CD14-positive monocyte (primary cell): ENCODE data around the gene FXYD2. TPM values are rescaled to one million over a fixed set of nuclear protein-coding genes. Genes with fewer than 3 reads are reported as not detected.

ENCODE experiments used
- DNase-seq, 3 donors: peaks; one replicate each; pipeline ENCODE4 v3.0.0-alpha.2; 2011 to 2022
- H2AFZ ChIP-seq: 2 replicates; pipeline ENCODE4 v1.6.0; 2012; ENCODE audit warnings: mild to moderate bottlenecking, low read depth, low read length, inconsistent platforms; ENCODE audit not compliant: insufficient read depth, poor library complexity, severe bottlenecking
- H3K27ac ChIP-seq, 2 donors: 1 replicate in 1 of 2; 2 replicates in 1 of 2; pipeline ENCODE4 v1.5.1; 2012 to 2013; ENCODE audit warnings: low read length in 2 of 2, control low read depth in 1 of 2, inconsistent platforms in 1 of 2, low read depth in 1 of 2, mild to moderate bottlenecking in 1 of 2
- H3K27me3 ChIP-seq, 2 donors: one replicate each; pipeline versions ENCODE4 v1.6.0 to v1.6.1; 2011 to 2013; ENCODE audit warnings: low read length in 2 of 2; ENCODE audit not compliant: control insufficient read depth in 2 of 2, insufficient read depth in 2 of 2
- H3K36me3 ChIP-seq, 2 donors: replicated peaks in 1 of 2; 1 replicate in 1 of 2; 2 replicates in 1 of 2; pipeline versions ENCODE4 v1.5.1 to v1.6.1; 2012 to 2013; ENCODE audit warnings: low read length in 2 of 2, control low read depth in 1 of 2, inconsistent platforms in 1 of 2, mild to moderate bottlenecking in 1 of 2; ENCODE audit not compliant: insufficient read depth in 2 of 2, control insufficient read depth in 1 of 2
- H3K4me1 ChIP-seq, 2 donors: 1 replicate in 1 of 2; 2 replicates in 1 of 2; pipeline versions ENCODE4 v1.5.1 to v1.6.1; 2012 to 2013; ENCODE audit warnings: low read length in 2 of 2, control low read depth in 1 of 2, inconsistent platforms in 1 of 2, mild to moderate bottlenecking in 1 of 2, moderate library complexity in 1 of 2; ENCODE audit not compliant: insufficient read depth in 2 of 2, control insufficient read depth in 1 of 2
- H3K4me2 ChIP-seq: replicated peaks from 2 replicates; pipeline ENCODE3; 2012; ENCODE audit warnings: low read length, moderate library complexity, mild to moderate bottlenecking; ENCODE audit not compliant: poor library complexity, severe bottlenecking; ENCODE audit errors: extremely low read depth
- H3K4me3 ChIP-seq, 3 experiments: fragments of 200-600 bp in 1 of 3; sonication (generic) in 1 of 3; replicated peaks in 1 of 3; 1 replicate in 2 of 3; 2 replicates in 1 of 3; pipeline ENCODE4 v1.5.1; 2011 to 2013; ENCODE audit warnings: low read length in 3 of 3, mild to moderate bottlenecking in 3 of 3, control low read depth in 2 of 3, low read depth in 2 of 3, inconsistent platforms in 1 of 3, moderate library complexity in 1 of 3
- H3K79me2 ChIP-seq: 2 replicates; pipeline ENCODE4 v1.6.0; 2012; ENCODE audit warnings: mild to moderate bottlenecking, control low read depth, inconsistent platforms, low read length, moderate library complexity; ENCODE audit not compliant: insufficient read depth
- H3K9ac ChIP-seq: 2 replicates; pipeline ENCODE4 v1.6.0; 2017; ENCODE audit warnings: low read length, mild to moderate bottlenecking; ENCODE audit not compliant: insufficient read depth, poor library complexity, severe bottlenecking
- H3K9me3 ChIP-seq, 2 donors: replicated peaks in 1 of 2; 1 replicate in 1 of 2; 2 replicates in 1 of 2; pipeline versions ENCODE4 v1.5.1 to v1.6.1; 2012 to 2013; ENCODE audit warnings: low read length in 2 of 2, control low read depth in 1 of 2; ENCODE audit not compliant: control insufficient read depth in 1 of 2, insufficient read depth in 1 of 2
- H4K20me1 ChIP-seq: 2 replicates; pipeline ENCODE4 v1.6.0; 2012; ENCODE audit warnings: mild to moderate bottlenecking, low read length, control low read depth, moderate library complexity; ENCODE audit not compliant: insufficient read depth
- H3K27ac Mint-ChIP-seq, 7 donors: one replicate each; pipeline ENCODE4 v1.8.0; 2020; ENCODE audit warnings: mild to moderate bottlenecking in 7 of 7, mixed read lengths in 7 of 7, moderate library complexity in 6 of 7, inconsistent platforms in 2 of 7
- H3K27me3 Mint-ChIP-seq, 3 donors: one replicate each; pipeline ENCODE4 v1.8.0; 2021 to 2022; ENCODE audit warnings: low read depth in 3 of 3, mild to moderate bottlenecking in 3 of 3, mixed read lengths in 3 of 3, moderate library complexity in 3 of 3, inconsistent platforms in 1 of 3
- H3K36me3 Mint-ChIP-seq, 2 donors: one replicate each; pipeline ENCODE4 v1.8.0; 2020; ENCODE audit warnings: mixed read lengths in 2 of 2, inconsistent platforms in 1 of 2, mild to moderate bottlenecking in 1 of 2
- H3K4me1 Mint-ChIP-seq: one replicate; pipeline ENCODE4 v1.8.0; 2020; ENCODE audit warnings: mild to moderate bottlenecking, mixed read lengths
- H3K4me3 Mint-ChIP-seq, 2 donors: one replicate each; pipeline ENCODE4 v1.8.0; 2020; ENCODE audit warnings: mild to moderate bottlenecking in 2 of 2, mixed read lengths in 2 of 2, moderate library complexity in 1 of 2
- H3K9me3 Mint-ChIP-seq, 7 donors: one replicate each; pipeline ENCODE4 v1.8.0; 2020 to 2022; ENCODE audit warnings: mixed read lengths in 7 of 7, mild to moderate bottlenecking in 6 of 7, moderate library complexity in 6 of 7, inconsistent platforms in 2 of 7
- WGBS: methylation state at CpG from one replicate; pipeline ENCODE4 v1.1.5; 2013; ENCODE audit warnings: missing lambda C conversion rate; ENCODE audit not compliant: insufficient coverage; 5-methylcytosine and 5-hydroxymethylcytosine counted together
- intact Hi-C, 2 donors: fragments of 100-400 bp; cut with micrococcal nuclease; formaldehyde crosslinking; loops; one replicate each; pipeline versions ENCODE4 v1.15.0 to v1.15.1; 2023
- polyA plus RNA-seq, 3 donors: library from polyadenylated mRNA; depleted of rRNA in 1 of 3; unstranded in 2 of 3; stranded (reverse) in 1 of 3; fragments of 300-500 nt in 2 of 3; fragments of >200 nt in 1 of 3; fragmentation: Illumina TruSeq in 2 of 3; gene quantifications; 1 replicate in 2 of 3; 2 replicates in 1 of 3; pipeline ENCODE4 v1.2.3, GENCODE V29; 2012 to 2021
- TF ChIP-seq, protein P1 (sequence below): fragments of 200-600 bp; IDR thresholded peaks from one replicate; pipeline ENCODE4 v1.8.0; 2022; ENCODE audit warnings: antibody characterized with exemption, mild to moderate bottlenecking

The FXYD2 gene
- polyA plus RNA-seq, 3 donors, result 0.96 to 4.4 (median 2.5) TPM

DNA sequence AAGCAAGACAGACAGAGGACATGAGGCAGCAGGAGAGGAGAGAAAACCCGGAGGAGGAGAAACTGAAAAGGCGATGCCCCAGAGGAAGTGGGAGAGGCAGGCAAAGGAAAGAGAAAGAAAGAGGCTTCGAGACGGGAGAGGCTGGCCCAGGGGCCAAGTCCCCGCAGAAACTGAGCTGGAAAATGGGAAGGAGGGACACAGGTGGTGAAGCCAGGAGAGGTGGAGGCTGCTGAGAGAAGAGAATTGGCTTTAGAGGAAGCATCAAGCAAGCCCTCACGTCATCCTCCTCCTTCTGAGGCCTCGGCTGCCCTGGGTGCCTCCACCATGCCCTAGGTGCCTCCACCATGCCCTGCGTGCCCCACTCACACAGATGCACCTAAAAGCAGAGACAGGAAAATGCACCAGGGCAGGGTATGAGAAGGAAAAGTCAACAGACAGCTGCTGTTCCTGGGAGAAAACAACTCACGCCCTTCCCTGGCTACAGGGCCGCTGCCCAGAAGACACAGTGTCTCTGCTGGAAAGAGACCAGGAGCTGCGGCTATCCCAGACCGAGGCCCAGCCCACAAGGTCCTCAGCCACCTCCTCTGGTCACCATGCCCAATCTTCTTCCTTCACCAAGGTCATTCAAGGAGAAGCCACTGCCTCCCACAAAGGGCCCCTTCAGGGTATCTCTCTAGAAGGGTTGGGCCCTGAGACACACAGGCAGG, 37.6 kb upstream of the FXYD2 start:
- H3K27ac Mint-ChIP-seq, result peak overlapping the region in 4 of 7 donors; percentile 21 to 44 (median 38)
- WGBS, result 47% methylated on average over 9 of the region's 12 CpGs

DNA sequence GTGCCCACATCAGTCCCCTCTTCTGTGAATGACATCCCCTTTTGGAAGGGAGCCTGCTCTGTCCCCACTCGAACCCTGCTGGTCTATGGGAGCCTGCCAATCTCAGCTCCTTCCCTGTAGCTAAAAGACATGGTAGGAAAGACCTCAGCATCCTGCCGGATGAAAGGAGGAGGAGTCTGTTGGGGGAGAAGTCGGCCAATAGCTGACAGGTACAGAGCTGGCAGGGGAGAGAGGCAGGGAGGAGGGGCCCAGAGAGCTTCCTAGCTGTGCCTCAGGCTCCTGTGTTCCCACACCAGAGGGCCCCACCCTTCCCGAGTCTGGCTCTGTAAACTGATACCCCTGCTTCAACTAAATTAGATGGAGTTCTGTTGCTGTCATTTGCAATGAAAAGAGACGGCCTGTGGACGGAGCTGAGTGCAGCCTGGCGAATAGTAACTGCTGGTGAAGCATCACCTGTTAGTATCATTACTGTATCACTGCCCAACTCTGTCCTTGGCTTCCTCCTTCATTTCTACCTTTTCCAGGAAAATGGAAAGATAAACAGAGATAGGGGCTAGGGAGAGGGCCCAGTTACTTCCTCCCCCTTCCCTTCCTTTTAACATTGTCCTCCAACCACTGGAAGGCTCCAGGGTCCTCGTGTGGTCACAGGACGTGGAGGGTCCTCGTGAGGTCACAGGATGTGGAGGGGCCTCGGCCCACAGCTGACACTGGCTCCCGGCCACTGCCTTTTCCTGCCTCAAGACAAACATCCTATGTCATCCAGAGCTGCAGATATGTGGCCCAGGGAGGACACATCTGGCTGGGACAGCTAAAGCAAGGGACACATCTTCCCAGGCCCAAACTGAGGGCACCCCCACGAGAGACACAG, 36.8 kb upstream of the FXYD2 start:
- H3K36me3 Mint-ChIP-seq, result no peaks in the 10 kb centered on the region
- peak overlapping the region; percentile 15 for H3K4me2 ChIP-seq
- peak overlapping the region in 4 of 7 donors; percentile 21 to 68 (median 45) for H3K27ac Mint-ChIP-seq
- H3K4me3 Mint-ChIP-seq, result no peak overlapping the region
- H3K9ac ChIP-seq, result peak overlapping the region; percentile 21
- no peak overlapping the region for H3K4me3 ChIP-seq
- no peak overlapping the region for H3K27ac ChIP-seq
- no peak for DNase-seq
- H4K20me1 ChIP-seq, result no peaks in the 10 kb centered on the region
- intact Hi-C loops, result no loop called here
- TF ChIP-seq, protein P1, sequence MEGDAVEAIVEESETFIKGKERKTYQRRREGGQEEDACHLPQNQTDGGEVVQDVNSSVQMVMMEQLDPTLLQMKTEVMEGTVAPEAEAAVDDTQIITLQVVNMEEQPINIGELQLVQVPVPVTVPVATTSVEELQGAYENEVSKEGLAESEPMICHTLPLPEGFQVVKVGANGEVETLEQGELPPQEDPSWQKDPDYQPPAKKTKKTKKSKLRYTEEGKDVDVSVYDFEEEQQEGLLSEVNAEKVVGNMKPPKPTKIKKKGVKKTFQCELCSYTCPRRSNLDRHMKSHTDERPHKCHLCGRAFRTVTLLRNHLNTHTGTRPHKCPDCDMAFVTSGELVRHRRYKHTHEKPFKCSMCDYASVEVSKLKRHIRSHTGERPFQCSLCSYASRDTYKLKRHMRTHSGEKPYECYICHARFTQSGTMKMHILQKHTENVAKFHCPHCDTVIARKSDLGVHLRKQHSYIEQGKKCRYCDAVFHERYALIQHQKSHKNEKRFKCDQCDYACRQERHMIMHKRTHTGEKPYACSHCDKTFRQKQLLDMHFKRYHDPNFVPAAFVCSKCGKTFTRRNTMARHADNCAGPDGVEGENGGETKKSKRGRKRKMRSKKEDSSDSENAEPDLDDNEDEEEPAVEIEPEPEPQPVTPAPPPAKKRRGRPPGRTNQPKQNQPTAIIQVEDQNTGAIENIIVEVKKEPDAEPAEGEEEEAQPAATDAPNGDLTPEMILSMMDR, result no peak
- H3K4me1 ChIP-seq, result peaks cover 18 to 27% of the 10 kb centered on the region in 2 donors
- H3K9me3 ChIP-seq, result no peaks in the 10 kb centered on the region
- peaks cover 1 to 5% (median 1%) of the 10 kb centered on the region in 3 donors for H3K27me3 Mint-ChIP-seq
- no peaks in the 10 kb centered on the region for H3K27me3 ChIP-seq
- H3K4me1 Mint-ChIP-seq, result peaks cover 29% of the 10 kb centered on the region
- WGBS, result 34% methylated on average over 6 of the region's 13 CpGs
- H2AFZ ChIP-seq, result peak overlapping the region; percentile 63
- peaks cover 0 to 1% (median 0%) of the 10 kb centered on the region in 7 donors for H3K9me3 Mint-ChIP-seq
- no peaks in the 10 kb centered on the region for H3K36me3 ChIP-seq
- no peaks in the 10 kb centered on the region for H3K79me2 ChIP-seq

More for the DNA sequence above, 37.6 kb upstream of the FXYD2 start:
- H3K4me1 Mint-ChIP-seq, result peaks cover 22% of the 10 kb centered on the region
- Histone ChIP-seq H3K36me3 (no peaks in the 10 kb centered on the region), H3K4me2 (peak overlapping the region; percentile 15), H3K4me3 (no peak overlapping the region), H3K27me3 (no peaks in the 10 kb centered on the region), H3K4me1 (peaks cover 12 to 21% of the 10 kb centered on the region in 2 donors), H3K9ac (peak overlapping the region; percentile 21), H2AFZ (peak overlapping the region; percentile 63), H4K20me1 (no peaks in the 10 kb centered on the region), H3K27ac (no peak overlapping the region), H3K79me2 (no peaks in the 10 kb centered on the region), H3K9me3 (no peaks in the 10 kb centered on the region)
- DNase-seq, result no peak
- peaks cover 0 to 1% (median 0%) of the 10 kb centered on the region in 7 donors for H3K9me3 Mint-ChIP-seq
- peaks cover 1 to 5% (median 1%) of the 10 kb centered on the region in 3 donors for H3K27me3 Mint-ChIP-seq
- no peaks in the 10 kb centered on the region for H3K36me3 Mint-ChIP-seq
- intact Hi-C loops, result no loop called here
- TF ChIP-seq, protein P1, result no peak
- no peak overlapping the region for H3K4me3 Mint-ChIP-seq
